HG03175 (cell line): ENCODE data around the gene LRRC10B.
"Not testable (repeated sequence)": the region's sequence is repeated elsewhere in the genome, so short reads cannot be mapped to it uniquely, and the experiment has no call there.

Experiments
- ATAC-seq: cut with Tn5 transposase; IDR thresholded peaks from one replicate; pipeline ENCODE4 v1.9.1; 2021; ENCODE audit warnings: mild to moderate bottlenecking, moderate library complexity; ENCODE audit not compliant: unreplicated experiment

LRRC10B gene

DNA sequence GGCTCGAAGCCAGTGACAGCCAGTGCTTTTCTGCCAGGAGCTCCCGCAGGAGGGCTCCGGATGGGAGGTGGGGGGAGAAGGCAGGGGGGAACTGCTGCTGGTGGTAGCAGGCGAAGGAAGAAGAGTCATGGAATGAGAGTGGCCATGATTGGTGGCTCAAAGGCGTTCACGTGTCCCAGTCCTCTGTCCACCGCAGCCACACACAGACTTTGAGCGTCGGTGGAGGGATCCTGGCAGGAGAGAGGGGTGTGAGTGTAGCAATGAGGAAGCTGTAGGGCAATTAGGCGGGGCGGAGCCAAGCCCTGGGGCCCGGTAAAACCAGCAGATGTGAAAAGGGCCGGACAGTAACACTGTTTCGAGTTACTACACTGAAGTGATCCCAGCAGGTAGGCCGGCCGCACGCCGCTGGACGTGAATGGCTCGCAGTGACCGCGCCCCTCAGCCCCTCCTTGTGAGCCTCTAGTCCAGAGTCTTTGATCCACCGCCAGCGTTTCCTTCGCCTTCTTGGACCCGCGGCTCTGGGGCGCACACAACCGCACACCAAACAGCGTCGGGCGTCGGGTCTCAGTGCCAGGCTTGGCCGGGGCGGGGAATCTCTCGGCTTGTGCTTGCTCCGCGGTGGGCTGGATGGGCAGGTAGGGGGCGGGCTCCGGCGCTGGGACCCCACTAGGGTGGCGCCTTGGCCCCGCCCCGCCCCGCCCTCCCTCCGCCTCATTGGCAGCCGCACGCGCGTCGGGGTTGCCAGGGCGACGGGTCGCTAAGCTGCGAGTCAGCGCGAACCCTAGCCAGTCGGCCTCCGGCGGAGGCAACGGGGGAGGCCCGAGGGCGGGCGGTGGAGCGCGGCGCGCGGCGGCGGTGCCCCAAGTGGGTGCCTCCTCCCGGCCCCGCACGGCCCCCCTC lies at the start of gene LRRC10B:
TSS of gene LRRC10B (plus strand) at position 788 of the 900 bp plus-strand sequence. CDS start 250 bp downstream, outside the sequence.
- ATAC-seq, result no peak

DNA sequence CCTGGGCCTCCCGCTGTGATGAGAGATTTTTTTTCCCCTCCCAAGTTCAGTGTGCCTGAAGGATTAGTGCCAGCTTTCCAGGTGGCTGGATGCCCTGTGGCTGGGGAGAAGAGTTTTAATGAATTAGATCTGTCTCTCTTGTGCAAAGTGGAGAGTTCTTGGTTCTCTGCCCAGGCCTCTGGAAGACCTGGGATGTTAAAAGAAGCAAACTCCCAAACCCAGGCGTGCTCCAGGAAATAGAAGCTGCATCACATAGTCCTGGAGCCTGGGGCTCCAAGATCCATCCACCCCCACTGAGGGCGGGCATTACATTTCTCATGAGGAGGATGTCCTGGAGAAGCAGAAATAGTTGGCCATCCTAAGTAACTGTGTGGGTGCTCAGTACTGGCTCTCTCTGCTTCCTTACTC lies 48.1 kb upstream of the LRRC10B start:
- no peak for ATAC-seq

DNA sequence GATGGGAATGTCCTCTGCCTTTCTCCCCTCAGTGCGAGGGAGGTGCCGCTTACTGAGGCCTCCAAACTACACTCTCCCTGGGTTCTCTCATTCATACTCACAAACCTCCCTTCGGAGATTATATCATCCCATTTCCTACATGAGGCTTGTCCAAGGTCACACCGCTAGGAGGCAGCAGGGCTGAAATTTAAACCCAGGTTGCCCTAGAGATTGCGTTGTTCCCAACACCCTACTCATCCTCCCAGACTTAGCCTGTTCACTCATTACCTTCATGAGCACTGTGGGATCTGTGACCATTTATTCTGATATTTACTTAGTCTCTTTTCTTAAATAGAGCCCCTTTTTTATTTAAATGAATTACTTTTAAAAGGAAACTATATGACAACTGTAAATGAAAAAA lies 47.6 kb upstream of the LRRC10B start:
- no peak for ATAC-seq

DNA sequence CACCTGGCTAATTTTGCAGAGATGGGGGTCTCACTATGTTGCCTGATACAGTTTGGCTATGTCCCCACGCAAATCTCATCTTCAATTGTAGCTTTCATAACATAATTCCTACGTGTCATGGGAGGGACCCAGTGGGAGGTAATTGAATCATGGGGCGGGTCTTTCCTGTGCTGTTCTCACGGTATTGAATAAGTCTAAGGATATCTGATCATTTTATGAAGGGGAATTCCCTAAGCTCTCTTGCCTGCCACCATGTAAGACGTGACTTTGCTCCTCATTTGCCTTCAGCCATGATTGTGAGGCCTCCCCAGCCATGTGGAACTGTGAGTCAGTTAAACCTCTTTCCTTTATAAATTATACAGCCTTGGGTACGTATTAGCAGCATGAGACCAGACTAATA lies 40.9 kb upstream of the LRRC10B start:
- not testable (repeated sequence) for ATAC-seq

DNA sequence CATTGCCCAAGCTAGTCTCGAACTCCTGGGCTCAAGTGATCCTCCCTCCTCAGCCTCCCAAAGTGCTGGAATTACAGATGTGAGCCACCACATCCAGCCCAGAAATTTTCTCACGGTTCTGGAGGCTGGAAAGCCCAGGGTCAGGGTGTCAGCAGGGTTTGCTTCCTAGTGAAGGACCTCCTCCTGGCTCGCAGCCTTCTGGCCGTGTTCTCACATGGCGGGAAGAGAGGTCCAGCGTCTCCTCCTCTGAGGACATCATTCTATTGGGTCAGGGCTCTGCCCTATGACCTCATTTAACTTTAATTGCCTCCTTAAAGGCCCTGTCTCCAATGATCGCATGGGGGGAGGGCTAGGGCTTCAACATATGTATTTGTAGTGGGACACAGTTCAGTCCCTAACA lies 40.5 kb upstream of the LRRC10B start:
- no peak for ATAC-seq

DNA sequence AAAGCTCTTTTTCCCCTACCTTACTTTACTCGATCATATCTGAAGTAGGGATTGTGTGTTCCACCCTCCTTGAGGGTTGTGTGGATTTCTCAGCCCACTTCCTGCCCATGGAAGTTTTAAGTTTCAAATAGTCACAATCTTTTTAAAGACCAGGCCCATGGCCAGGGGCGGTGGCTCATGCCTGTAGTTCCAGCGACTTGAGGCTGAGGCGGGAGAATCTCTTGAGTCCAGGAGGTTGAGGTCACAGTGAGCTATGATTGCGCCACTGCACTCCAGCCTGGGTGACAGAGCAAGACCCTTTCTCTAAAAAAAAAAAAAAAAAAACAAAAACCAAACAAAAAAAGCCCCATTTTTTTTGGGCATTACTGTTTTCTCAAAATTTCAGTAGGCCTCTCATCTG lies 36.3 kb upstream of the LRRC10B start:
- no peak for ATAC-seq

DNA sequence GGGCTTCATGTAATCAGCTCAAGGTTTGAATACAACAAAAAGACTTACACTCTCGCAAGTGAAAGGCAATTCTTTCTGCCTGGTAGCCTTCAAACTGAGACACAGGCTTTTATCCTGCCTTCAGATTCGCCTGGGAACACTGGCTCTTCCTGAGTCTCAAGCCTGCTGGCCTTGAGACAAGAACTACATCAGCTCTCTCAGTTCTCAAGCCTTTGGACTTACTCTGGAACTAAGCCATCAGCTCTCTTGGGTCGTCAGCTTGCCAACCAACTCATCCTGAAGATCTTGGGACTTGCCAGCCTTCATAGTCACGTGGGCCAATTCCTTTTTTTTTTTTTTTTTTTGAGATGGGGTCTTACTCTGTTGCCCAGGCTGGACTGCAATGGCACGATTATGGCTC lies 35.7 kb upstream of the LRRC10B start:
- ATAC-seq, result no peak

DNA sequence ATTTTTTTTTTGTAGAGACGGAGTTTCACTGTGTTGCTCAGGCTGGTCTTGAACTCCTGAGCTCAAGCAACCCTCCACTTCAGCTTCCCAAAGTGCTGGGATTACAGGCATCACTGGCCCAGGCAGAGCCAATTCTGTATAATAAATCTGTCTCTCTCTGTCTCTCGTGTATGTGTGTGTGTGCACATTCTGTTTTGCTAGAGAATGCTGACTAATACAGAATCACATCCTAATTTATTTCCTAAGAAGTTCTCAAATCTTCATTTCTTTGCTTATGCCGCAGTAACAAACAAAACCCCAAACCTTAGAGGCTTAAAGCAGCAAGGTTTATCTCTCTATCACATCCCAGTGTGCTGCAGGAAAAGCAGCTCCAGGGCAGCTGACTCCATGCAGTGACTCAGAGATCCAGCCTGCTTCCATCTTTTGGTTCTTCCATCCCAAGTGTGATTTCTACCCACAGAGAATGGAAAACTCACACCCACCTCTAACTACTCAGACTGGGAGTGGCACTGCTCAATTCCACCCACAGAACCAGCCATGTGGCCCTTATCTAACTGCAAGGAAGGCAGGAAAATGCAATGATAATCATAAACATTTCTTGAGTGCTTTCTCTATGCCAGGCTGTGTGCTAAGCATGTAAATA lies 35.1 kb upstream of the LRRC10B start:
- ATAC-seq, result no peak

DNA sequence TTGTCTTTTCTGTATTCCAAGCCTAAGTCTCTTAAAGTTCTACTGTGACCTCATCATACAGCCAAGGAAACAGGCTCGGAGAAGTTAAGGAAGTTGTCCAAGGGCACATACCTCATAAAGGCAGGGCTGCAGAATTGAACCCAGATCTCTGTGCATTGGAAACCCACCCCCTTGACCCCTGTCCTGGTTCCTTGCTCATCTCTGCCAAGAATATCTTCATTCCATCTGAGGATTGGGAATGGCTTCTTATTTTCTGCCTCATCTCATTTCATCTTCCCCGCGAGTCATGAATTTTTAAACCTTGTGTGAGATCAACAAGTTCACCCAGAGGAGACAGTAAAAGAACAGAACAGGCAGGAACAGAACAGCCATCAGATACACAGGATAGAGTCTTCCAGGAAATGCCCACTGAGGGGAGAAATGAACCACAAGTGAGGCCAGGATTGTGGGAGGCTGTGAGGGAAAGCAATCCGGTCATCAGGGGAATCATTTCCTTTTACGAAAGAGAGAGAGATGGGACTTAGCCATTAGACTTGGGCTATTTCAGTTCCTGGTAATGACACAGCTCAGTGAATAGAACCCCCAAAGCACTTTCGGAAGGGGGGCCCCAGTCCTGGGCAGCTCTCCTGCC lies 34.4 kb upstream of the LRRC10B start:
- no peak for ATAC-seq

DNA sequence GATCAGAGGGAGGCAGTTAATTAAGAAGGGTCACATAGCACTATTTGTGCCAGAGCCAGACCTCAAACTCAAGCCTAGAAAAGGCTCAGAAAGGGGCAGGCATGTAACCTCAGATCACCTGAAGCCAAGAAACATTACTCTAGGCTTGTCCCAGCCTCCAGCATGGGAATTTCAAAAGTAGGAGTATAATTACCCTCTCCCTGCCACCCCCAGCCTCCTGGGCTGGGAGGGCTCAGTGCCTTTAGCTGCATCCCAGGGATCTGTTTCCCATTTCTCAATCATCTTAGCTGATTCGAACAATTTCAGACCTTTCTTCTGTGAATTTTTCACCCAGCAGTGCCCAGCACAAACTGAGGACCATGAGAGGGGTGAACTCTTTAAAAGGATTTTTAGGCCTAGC lies 33.1 kb upstream of the LRRC10B start:
- ATAC-seq, result no peak

DNA sequence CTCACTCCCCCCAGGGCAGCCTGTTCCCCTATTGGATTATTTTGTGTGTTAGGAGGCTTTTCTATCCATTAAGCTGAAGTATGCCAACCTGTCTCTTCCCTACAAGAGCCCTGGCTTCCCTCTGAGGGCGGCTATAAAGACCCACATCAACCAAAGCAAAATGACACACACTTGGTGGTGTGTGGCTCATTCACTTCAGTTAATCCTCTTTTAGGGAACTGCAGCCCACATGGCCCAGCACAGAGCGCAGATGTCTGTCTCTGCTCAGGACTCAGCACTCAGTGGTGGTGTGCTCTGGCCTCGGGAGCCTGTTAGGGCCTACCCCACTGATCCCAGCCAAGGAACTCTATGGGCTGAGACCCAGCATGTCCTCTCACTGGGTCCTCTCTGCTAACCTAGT lies 32.2 kb upstream of the LRRC10B start:
- ATAC-seq, result no peak

DNA sequence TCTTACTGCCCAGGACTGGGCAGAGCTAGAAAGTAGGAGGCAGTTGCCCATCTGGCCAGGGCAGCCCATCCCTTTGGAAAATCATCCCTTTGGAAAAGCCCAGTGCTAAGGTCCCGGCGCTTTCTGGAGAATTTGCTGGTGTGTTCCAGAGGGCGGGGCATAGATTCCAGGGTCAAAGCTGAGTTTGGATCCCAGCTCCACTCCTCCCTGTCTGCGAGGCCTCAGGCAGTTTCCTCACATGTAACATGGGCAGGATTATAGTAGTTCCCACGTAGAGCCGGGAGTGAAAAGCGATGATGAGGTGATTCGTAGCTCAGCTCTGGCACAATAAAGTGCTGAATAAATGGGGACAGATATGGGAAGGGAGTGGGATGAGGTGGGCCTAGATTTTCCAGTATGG lies 31.4 kb upstream of the LRRC10B start:
- no peak for ATAC-seq

DNA sequence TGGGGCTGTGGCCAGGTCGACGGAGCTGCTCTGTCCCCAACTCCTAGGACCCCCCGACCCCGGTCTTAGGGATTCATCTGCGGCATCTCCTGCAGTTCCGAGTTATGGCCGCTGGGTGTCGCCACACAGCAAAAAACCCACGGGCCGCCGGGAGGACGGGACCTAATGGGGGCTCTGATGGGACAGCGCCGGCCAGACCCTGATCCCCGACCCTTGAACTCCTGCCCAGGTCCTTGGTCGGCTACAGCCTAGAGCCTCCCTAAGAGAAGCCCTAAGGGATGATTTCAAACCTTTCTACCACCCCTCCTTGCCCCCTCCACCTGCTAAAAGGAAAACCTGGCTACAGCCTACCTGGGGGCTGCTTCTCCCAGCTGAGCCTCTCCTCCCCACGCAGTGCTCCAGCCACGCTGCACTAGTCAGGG lies 30.8 kb upstream of the LRRC10B start:
- ATAC-seq, result no peak

DNA sequence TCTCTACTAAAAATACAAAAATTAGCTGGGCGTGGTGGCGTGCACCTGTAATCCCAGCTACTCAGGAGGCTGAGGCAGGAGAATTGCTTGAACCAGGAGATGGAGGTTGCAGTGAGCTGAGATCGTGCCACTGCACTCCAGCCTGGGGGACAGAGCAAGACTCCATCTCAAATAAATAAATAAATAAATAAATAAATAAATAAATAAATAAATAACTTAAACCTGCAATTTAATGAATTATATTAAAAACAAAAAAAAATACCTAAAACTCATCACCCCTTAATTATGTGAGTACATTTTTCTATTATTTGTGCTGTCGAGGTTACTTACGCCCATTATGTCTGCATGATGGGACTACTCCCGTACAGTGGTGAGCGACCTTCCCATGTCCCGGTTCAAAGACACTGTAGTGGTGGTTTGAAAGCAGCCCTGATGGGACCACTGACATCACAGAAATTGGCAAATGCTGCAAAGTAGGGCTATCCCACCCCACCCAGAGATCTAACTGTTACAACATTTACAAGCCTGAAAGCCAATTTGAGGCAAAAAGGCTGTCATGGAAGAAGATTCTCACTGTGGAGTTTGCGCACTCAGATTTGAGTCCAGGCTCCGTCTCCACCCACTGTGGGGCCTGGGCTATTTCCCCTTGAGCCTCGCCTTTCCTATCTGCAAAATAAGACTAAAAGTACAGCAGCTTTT lies 29.0 kb upstream of the LRRC10B start:
- not testable (repeated sequence) for ATAC-seq

DNA sequence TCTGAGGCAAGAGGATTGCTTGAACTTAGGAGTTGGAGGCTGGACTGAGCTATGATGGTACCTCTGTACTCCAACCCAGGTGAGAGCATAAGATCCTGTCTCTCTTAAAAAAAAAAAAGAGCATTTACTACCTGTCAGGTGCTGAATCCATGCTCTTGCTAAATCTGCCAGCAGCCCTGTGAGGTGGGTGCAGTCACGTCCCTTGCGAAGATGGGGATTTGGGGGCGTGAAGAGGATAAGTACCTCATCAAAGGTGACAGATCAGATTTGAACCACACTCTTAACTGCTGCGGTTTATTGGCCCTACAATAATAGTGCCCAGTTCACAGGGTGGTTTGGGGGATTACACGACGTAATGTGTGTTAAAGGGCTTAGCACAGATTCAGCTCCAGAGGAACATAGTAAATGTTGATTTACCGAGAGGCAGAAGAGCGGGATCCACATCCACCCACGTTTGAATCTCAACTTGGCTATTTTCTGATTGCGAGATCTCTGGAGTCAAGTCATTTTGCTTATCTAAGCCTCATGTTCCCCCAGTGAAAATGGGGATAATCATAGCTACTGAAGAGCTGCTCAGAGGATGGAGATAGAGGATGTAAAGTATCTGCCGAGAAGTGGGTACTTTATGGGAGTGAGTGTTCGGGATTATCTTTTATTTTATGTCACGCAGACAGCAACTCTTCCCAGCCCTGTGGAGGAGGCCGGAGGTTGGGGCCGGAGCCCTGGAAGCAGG lies 28.1 kb upstream of the LRRC10B start:
- no peak for ATAC-seq

DNA sequence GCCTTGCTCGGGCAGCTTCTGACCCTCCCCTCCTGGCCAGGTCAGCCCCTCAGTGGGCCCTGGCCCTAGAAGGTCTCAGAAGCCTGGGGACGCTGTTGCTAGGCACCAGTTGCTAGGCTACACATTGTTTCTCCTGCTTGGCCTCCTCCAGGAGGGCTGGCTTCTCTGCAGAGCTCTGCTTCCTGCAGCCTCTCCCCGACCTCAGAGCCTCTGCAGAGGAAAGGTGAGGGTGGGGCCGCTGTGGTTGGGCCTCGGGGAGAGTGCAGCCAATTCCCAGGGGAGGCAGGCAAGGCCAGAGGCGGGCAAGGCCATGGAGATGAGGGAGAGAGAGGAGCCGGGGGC lies 27.6 kb upstream of the LRRC10B start:
- ATAC-seq, result no peak

DNA sequence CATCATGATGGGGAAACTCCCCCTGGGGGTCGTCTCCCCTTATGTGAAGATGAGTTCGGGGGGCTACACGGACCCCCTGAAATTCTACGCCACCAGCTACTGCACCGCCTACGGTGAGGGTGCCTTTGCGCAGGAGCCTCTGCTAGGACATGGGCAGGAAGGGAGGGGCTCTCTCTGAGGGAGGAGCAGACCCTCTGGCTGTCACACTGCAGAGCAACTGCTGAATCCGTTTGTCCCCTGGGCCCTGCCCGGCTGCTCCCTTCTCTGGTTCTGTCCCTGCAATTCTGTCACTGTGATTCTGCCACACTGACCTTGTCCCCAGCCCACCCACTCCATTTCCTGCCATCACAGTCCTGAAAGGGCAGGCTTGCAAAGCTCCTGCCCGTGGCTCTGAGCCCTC lies 26.7 kb upstream of the LRRC10B start:
- no peak for ATAC-seq

DNA sequence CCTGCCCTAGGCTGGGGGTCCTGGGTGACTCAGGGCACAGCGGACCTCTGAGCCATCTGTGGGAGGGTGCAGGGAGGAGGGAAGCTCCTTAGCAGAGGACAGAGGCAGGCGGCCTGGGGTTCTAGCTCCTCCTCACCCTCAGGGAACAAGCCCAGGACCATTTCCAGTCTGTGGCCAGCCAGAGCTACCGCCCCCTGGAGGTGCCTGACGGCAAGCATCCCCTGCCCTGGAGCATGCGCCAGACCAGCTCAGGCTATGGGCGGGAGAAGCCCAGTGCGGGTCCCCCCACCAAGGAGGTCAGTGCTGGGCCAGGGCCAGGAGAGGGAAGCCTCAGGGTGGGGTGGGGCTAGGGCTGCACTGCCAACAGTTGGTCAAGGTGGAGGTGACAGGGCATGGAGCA lies 26.0 kb upstream of the LRRC10B start:
- ATAC-seq, result no peak

DNA sequence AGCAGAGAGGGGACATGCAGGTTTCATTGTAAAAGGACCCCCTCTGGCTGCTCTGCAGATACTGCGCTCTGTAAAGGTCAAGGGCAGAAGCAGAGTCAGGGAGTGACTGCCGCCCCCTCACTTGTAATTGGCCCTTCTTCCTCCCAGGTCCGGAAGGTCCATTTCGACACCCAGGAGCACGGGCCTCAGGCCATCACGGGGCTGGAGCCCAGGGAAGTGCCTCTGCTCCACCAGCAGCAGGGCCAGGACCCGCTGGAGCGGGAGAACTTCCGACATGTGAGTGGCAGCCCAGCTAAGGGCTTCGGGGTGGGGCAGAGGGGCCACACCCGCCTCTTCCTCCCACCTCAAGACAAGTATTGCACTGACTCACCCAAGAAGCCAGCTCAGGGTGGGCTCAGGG lies 24.0 kb upstream of the LRRC10B start:
- no peak for ATAC-seq

DNA sequence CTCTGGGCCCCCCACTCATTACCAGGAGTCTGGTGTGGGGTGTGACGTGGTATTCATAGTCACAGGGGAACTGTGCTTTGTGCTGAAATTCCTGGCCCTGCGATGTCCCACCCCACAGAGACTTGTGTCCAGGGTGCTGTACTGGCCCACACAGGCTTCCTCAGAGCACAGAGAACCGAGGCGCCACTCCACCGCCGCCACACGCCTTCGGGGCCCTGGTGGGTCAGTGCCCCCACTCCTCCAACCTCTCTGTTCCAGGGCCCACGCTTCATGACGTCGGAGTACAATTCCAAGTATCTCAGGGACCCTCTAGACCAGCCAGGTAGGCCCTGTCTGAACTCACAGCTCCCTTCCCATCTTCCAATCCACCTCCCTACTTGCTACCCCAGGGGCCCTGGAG lies 23.5 kb upstream of the LRRC10B start:
- ATAC-seq, result no peak
